Globus pallidus (tissue), 1 donor: ENCODE measurements around the gene BIN1.

ENCODE experiments used
- DNase-seq: peaks from one replicate; pipeline ENCODE4 v3.0.0-alpha.2; 2015; ENCODE audit warnings: low spot score

The BIN1 gene

GRCh38 chr2:127020536-127020935 is 86.4 kb downstream of the BIN1 start:
- no peak for DNase-seq

- no peak for DNase-seq
These were observed 89.4 kb downstream of the BIN1 start for GRCh38 chr2:127017548-127017947.

DNA sequence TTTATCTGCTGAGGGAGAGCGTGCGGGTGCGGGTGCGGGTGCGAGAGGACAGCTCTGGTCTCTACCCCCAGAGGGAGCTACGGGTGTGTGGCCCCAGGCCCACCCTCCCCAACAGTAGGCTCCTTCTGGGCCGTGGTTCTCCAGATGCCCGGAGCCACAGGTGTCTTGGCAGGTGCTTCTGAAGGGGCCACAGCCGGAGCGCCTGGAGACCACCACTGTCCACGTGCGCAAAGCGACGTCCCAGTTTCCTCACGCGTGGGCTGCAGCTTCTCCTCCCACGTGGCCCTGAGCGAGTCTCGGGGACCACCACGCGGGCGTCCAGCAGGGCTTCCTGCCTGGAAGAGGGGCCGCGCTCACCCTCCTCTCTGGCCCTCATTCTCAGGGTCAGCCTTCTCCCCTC is 90.6 kb downstream of the BIN1 start:
- no peak for DNase-seq

DNA sequence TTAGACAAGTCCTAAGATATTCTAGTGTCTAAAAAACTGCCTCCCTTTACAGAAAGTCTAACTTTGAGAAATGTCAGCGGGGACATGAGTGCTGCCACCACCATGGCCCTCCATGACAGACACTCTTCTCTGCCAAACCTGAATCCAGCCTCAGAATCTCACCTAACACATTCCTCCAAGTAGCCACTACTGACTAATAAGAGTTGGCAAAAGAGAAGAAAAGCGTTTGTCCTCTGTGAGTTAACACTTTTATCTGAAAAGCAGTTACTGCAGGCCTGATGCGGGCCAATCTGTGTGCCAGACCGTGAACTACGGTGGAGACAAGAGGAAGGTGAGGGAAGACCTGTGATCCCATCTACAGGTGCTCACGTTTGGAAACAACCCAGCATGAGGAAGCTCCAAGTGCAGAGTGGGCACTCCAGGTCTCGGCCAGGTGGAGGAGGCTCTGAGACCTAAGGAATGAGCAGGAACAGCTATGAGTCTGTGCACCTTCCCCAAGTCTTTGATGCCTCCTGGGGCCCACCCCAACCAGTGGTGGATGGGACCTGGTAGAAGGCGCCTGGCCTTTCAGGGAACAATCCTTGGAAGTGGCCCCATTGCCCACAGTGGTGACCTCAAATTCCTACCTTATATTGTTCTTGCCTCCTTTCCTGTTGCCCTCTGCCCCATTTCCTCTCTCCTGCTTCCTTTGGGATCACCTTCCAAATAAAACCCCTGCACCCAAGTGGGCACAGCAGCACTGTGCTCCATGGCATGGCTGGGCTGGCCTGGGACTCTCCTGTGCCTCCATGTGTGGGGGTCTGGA is 91.6 kb downstream of the BIN1 start:
- no peak for DNase-seq

DNA sequence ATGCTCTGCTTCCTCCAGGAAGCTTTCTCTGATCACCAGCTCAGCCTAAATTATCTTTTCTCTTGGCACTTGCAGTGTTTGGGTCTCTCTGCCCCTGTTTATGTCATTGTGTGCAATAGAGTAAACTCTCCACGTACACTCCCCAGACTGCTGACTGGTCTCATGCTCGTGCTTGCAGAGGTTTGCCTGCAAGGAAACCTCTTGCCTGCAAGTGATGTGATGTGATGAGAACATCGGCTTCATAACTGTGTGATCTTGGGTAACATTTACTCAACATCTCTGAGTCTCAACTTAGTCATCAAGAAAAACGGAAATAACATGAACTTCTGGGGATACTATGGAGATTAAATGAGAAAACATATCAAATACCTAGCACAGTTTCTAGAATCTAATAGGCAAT is 92.3 kb downstream of the BIN1 start:
- DNase-seq, result no peak

DNA sequence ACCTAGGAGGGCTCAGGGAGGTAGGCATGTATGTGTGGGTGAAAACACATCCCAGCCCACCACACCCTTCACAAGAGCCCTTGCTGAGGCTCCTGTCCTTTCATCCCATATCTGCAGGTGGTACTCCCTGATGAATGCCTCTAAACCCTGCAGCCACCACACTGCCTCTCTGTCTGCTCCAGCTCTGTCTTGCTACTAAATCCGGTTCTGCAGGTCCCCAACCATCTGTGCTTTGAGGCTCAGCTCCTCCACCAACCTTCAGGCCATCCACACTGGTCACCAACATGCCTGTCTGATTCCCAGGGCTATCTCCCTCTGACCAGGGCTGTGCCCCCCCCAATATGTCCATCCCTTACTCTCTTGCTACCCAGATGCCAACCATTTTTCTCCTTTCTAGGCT is 92.7 kb downstream of the BIN1 start:
- DNase-seq, result no peak

GRCh38 chr2:127012868-127013267 is 94.1 kb downstream of the BIN1 start:
- DNase-seq, result no peak

DNA sequence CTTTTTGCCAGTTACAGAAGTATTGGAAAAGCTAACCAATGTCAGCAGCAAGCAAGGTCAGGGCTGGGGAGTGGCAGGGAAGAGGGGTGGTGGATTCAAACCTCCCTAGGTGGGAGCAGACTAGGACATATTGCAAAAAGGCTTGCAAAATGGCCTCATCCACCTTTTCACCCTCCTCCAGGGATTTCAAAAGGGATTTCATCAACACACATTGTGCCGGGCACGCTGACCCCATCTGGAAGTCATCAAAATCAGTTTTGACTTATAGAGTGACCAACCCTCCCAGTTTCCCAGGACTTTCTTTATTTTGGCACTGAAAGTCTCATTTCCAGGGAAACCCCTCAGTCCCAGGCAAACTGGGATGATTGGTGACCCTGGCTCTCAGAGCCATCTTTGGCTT is 94.7 kb downstream of the BIN1 start:
- no peak for DNase-seq

DNA sequence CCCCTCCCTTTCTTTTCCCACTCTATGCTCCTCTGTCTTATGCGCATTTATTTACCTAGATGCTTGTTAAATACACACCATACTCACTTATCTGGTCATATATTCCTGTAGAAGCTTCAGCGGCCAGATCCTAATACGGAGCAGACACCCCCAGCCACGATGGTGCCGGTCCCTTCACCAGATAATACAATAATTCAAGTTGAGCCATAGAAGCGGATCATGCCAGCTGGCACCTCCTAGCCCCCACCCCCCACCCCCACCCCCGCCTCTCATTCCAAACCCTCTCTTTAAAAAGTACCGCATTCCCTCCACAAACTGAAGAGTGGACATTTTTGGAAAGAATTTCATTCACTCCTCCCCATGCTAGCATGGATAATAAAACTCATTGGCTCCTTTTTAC is 95.2 kb downstream of the BIN1 start:
- no peak for DNase-seq

GRCh38 chr2:127011231-127011661 is 95.7 kb downstream of the BIN1 start:
- DNase-seq, result no peak

GRCh38 chr2:127008265-127009015 is 98.5 kb downstream of the BIN1 start:
- DNase-seq, result no peak

DNA sequence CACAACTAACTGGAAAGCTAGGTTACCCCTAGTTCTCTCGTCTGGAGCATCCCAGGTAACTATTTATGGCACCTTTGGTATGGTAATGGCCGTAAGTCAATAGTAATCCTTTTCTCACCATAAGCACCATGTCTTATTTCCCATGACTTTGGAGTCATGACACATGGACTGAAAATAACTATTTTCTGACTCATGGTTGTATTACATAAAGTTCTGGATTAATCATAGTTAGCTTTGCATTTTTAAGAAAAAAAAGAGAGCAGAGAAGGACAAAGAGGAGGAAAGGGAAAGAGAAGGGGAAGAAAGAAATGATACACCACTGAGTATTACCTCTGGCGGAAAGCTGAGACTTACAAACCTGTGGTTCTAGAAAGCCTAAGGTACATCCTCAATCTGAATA is 99.3 kb downstream of the BIN1 start:
- no peak for DNase-seq

GRCh38 chr2:127006962-127007361 is 100.0 kb downstream of the BIN1 start:
- DNase-seq, result no peak

GRCh38 chr2:127004893-127005600 is 101.9 kb downstream of the BIN1 start:
- no peak for DNase-seq

DNA sequence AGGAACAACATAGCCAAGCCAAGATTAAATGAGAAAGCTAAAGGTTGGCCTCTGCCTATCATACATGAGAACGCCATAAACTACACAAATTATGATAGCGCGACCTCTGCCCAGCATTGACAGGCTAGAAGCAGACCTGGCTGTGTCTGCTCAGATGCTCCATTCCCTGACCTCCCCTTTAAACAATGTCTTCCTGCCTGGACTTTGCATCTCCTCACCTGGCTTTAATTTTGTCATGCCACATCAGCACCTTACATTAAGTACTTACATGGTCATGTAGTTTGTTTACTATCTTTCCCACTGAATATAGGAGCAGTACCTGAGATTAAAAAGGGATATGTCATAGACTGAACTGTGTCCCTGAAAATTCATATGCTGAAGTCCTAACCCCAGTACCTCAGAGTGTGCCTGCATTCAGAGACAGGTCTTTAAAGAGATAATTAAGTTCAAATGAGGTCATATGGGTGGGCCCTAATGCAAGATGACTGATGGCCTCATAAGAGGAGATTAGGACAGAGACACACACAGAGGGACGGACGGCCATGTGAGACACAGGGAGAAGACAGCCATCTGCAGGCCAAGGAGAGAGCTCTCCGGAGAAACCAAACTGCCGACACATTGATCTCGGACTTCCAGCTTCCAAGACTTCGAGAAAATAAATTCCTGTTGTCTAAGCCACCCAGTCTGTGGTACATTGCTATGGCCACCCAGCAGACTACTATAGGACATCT is 103.7 kb downstream of the BIN1 start:
- DNase-seq, result peak; percentile 56

DNA sequence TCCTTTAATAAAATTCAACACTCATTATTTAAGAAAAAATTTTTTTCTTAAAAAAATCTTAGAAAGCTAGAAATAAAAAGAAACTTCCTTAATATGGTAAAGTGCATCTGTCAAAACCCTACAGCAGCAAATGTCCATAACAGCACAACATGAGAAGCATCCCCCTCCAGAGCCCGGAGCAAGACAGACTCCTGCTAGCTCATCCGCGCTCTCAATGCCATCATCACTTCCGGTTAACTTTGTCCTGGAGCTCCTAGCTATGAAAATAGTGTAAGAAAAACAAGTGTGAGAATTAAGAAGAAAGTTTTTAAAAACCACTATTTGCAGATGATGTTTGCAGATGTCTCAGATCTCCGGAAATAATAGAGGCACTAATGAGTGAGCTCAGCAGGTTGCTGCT is 105.2 kb downstream of the BIN1 start:
- DNase-seq, result no peak

- DNase-seq, result no peak
These were observed 106.0 kb downstream of the BIN1 start for GRCh38 chr2:127000937-127001336.

GRCh38 chr2:127000194-127000593 is 106.8 kb downstream of the BIN1 start:
- no peak for DNase-seq

DNA sequence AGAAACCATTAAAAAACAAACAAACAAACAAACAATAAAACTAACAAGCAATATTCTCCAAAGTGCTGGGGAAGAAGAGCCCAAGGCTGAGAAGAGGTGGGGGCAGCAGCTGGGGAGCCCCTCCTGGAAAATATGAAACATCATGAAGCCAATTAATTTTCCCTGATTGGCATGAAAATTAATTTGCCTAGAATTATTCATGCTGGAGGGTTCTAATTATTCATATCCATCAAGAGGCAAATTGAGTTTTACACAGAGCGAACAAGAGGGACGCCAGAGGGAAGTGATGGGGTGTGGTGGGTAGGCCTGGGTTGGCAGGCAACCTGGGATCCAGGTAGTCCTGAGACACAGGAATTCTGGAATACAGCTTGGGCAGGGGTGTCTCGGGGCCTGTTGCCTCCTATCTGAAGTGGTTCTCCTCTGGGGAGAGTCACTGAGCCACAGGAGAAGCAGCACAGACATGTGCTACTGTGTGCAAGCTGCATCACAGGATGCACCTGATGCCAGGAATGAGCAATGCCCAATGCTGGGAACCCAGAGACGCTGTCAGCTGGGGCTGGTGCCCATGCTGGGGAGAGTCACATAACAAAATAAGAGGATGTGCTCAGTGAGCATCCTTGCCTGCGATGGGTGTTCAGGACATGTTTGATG is 107.7 kb downstream of the BIN1 start:
- no peak for DNase-seq

DNA sequence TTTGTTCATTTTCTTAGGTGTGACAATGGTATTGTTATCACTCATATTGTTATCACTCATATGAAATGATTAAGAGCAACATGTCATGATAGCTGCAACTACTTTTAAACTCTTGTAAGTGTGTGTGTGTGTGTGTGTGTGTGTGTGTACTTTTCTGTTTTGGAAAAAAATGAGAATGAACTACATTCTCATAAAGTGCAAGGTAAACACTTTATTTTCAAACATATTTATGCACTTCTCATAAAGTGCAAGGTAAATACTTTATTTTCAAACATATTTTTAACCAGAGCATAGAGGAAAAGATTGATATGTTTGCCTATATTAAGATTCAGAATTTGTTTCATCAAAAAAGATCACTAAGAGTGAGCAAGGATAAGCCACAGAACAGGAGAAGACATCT is 108.5 kb downstream of the BIN1 start:
- DNase-seq, result no peak
